PC-9 (cell line): Measurements from ENCODE around the gene OVCH2.

Experiments used
- EZH2 ChIP-seq: fragments of 200-600 bp; sonication (generic); IDR thresholded peaks from 2 replicates; pipeline ENCODE4 v1.8.0; 2017; ENCODE audit warnings: antibody characterized with exemption, low read depth
- TF ChIP-seq, protein P1 (sequence below): fragments of 200-600 bp; sonication (generic); conservative IDR thresholded peaks from 2 replicates; pipeline ENCODE4 v1.6.1; 2017; ENCODE audit warnings: mixed run types, antibody characterized with exemption, mild to moderate bottlenecking, moderate library complexity

DNA sequence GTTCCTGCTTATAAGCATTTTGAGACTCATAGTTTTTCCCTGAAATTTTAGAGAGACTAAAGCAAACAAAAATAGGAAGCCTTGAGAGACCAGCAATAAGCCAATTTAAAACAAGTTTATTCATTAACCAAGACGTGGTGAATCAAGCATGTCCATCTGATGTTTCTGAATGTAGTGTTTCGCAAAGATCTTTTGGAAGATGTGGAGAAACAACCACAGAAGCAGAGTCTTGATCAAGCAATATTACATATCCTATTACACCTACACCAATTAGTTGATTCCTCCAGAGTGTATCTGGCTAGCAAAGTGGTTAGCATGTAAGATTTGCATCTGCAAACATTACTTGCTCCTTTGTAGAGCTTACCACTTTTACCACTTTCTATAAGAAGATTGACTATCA is at the start of gene OVCH2:
- TF ChIP-seq, protein P1, sequence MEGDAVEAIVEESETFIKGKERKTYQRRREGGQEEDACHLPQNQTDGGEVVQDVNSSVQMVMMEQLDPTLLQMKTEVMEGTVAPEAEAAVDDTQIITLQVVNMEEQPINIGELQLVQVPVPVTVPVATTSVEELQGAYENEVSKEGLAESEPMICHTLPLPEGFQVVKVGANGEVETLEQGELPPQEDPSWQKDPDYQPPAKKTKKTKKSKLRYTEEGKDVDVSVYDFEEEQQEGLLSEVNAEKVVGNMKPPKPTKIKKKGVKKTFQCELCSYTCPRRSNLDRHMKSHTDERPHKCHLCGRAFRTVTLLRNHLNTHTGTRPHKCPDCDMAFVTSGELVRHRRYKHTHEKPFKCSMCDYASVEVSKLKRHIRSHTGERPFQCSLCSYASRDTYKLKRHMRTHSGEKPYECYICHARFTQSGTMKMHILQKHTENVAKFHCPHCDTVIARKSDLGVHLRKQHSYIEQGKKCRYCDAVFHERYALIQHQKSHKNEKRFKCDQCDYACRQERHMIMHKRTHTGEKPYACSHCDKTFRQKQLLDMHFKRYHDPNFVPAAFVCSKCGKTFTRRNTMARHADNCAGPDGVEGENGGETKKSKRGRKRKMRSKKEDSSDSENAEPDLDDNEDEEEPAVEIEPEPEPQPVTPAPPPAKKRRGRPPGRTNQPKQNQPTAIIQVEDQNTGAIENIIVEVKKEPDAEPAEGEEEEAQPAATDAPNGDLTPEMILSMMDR, result no peak
- TF ChIP-seq EZH2, result no peak
